Fibroblast of mammary gland (primary cell): ENCODE measurements around the gene MEIKIN.

ENCODE experiments used
- DNase-seq: peaks from one replicate; pipeline ENCODE4 v3.0.0-alpha.2; 2010; ENCODE audit warnings: low read depth
- H3K4me3 ChIP-seq: 2 replicates; pipeline ENCODE4 v1.5.1; 2011; ENCODE audit warnings: low read depth, mild to moderate bottlenecking, low read length, moderate library complexity; ENCODE audit not compliant: control insufficient read depth
- TF ChIP-seq, protein P1 (sequence below): conservative IDR thresholded peaks from 2 replicates; pipeline ENCODE4 v1.5.1; 2011; ENCODE audit warnings: low read depth, low read length, inconsistent platforms; ENCODE audit not compliant: control insufficient read depth, insufficient read depth

Gene MEIKIN

GRCh38 chr5:131791866-131792265 is 153.6 kb downstream of the MEIKIN start:
- no peak overlapping the region for H3K4me3 ChIP-seq
- TF ChIP-seq, protein P1, sequence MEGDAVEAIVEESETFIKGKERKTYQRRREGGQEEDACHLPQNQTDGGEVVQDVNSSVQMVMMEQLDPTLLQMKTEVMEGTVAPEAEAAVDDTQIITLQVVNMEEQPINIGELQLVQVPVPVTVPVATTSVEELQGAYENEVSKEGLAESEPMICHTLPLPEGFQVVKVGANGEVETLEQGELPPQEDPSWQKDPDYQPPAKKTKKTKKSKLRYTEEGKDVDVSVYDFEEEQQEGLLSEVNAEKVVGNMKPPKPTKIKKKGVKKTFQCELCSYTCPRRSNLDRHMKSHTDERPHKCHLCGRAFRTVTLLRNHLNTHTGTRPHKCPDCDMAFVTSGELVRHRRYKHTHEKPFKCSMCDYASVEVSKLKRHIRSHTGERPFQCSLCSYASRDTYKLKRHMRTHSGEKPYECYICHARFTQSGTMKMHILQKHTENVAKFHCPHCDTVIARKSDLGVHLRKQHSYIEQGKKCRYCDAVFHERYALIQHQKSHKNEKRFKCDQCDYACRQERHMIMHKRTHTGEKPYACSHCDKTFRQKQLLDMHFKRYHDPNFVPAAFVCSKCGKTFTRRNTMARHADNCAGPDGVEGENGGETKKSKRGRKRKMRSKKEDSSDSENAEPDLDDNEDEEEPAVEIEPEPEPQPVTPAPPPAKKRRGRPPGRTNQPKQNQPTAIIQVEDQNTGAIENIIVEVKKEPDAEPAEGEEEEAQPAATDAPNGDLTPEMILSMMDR: no peak

DNA sequence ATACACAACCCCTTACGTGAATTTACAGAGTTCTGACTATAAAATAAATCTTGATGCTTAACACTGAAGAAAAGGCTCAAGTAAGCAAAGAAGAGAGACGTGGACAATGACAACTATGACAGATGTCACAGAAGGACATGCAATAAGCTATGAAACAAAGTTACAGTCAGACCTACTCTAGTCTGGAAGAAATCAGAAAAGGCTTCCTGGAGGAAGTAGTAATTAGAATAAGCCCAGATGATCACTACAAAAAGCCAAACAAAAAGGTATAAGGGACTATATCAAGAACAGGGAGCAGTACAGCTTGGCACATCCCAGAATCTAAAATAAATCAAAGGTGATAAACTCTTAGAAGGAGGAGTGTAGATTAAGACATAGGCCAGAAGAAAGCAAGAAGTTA is 154.9 kb downstream of the MEIKIN start:
- no peak overlapping the region for H3K4me3 ChIP-seq
- no peak for DNase-seq
- TF ChIP-seq, protein P1: no peak

More at GRCh38 chr5:131791866-131792265, 153.6 kb downstream of the MEIKIN start:
- DNase-seq: no peak

DNA sequence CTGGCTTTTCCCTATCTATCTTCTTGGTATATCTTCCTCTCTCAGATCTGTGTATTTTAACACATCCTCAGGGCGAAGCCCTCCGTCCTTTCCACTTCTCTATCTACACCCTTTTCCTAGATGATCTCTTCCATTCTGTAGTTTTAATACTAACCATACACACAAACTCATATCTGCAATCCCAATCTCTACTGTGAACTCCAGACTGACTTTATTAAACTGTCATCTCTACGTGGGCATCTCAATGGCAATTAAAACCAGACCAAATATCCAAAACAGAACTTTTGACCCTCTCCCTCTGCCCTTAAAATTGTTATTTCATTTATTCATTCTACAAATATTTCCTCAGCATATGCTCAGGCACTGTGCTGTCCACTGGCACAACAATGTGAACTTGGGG is 155.7 kb downstream of the MEIKIN start:
- TF ChIP-seq, protein P1: no peak
- H3K4me3 ChIP-seq: no peak overlapping the region
- no peak for DNase-seq

- TF ChIP-seq, protein P1: no peak
These were observed 157.7 kb downstream of the MEIKIN start for GRCh38 chr5:131787736-131788135.

DNA sequence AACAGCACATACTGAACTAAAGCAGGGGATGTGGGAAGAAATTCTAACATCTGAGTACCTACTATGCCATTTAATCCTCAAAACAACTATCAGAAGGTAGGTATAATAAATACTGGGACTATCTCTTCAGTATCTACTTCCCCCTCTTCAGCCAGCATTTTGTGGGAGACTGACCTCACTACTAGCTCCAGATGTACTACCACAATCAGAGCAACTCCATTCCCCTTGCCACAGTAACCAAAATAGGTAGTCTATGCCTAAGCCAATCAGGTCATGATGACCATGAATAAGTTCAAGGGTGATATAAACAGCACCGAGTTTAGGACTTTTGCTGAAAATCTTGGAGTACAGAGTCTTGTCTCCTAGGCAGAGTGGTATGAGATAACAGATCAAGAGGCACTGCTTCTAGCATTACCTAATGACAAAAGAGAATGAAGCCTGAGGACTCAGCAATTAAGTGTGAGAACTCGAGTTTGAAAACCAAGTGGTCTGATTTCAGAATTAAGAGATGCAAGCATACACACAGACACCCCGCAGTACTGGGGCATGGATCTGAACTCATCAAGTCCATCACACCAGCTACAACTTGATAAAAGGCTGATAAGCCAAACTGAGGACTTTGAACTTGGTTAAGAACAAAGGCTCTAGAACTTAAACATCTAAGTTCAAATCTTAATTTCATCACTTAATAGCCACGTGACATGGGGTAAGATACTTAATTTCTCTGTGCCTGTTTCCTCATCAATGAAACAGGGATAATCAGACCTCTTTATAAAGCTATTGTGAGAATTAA is 158.4 kb downstream of the MEIKIN start:
- no peak for DNase-seq
- TF ChIP-seq, protein P1: no peak
- H3K4me3 ChIP-seq: no peak overlapping the region

More at GRCh38 chr5:131787736-131788135, 157.7 kb downstream of the MEIKIN start:
- H3K4me3 ChIP-seq: no peak overlapping the region
- DNase-seq: no peak

- DNase-seq: no peak
- no peak overlapping the region for H3K4me3 ChIP-seq
- TF ChIP-seq, protein P1: no peak
These were observed 159.4 kb downstream of the MEIKIN start for GRCh38 chr5:131786036-131786435.
